Activated gamma-delta T cell treated with Interleukin-2 at 50 U/mL for 16 hours (primary cell): ENCODE results near the gene IPP.
"Not testable (repeated sequence)": the region's sequence is repeated elsewhere in the genome, so short reads cannot be mapped to it uniquely, and the experiment has no call there.

Experiments used
- DNase-seq: peaks from one replicate; pipeline ENCODE4 v3.0.0-alpha.2; 2020

The IPP gene

GRCh38 chr1:45679123-45679522, 71.3 kb downstream of the IPP start:
- no peak for DNase-seq

GRCh38 chr1:45678489-45678888, 72.0 kb downstream of the IPP start:
- DNase-seq = no peak

DNA sequence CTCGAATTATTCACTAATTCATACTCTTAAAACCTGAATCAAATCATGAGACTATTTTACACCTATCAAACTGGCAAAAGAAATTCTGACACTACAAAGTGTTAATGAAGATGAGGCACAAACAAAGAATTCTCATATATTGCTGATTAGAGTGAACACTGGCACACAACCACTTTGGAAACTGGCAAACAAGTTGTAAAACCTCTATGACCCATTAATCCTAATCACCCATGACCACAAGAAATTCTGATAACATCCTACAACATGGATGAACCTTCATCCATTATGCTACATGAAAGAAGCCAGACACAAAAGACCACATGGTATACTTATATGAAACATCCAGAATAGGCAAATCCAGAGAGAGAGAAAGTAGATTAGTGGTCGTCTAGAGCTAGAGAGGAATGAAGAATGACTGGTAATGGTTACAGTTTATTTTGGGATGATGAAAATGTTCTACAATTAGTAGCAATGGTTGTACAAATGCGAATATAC, 72.7 kb downstream of the IPP start:
- DNase-seq = no peak

DNA sequence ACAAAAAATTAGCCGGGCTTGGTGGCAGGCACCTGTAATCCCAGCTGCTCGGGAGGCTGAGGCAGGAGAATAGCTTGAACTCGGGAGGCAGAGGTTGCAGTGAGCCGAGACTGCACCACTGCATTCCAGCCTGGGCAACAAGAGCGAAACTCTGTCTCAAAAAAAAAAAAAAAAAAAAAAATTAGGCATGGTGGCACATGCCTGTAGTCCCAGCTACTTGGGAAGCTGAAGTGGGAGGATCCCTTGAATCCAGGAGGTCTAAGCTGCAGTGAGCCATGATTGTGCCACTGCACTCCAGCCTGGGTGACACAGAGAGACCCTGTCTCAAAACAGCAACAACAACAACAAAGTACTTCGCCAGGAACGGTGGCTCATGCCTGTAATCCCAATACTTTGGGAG, 73.9 kb downstream of the IPP start:
- not testable (repeated sequence) for DNase-seq

- no peak for DNase-seq
Measured at GRCh38 chr1:45674478-45674877, 76.0 kb downstream of the IPP start.

DNA sequence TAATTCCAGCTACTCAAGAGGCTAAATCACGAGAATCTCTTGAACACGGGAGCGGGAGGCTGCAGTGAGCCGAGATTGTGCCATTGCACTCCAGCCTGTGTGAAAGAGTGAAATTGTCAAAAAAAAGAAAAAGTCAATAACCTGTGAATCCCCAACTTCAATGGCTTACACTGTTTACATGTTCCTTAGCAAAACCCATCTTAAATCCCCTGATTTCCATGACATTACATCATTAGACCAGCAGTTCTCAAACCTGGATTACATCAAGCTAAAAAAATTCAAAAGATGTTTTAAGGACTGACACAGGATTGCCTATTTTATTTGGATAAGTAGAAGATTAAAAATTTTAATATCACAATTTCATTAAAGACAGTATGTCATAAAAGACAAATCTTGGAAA, 76.5 kb downstream of the IPP start:
- no peak for DNase-seq

GRCh38 chr1:45669859-45670655, 80.4 kb downstream of the IPP start:
- DNase-seq = no peak

GRCh38 chr1:45669379-45669778, 81.1 kb downstream of the IPP start:
- DNase-seq = no peak

GRCh38 chr1:45668526-45668925, 81.9 kb downstream of the IPP start:
- no peak for DNase-seq

GRCh38 chr1:45667321-45668111, 82.9 kb downstream of the IPP start:
- DNase-seq = no peak

DNA sequence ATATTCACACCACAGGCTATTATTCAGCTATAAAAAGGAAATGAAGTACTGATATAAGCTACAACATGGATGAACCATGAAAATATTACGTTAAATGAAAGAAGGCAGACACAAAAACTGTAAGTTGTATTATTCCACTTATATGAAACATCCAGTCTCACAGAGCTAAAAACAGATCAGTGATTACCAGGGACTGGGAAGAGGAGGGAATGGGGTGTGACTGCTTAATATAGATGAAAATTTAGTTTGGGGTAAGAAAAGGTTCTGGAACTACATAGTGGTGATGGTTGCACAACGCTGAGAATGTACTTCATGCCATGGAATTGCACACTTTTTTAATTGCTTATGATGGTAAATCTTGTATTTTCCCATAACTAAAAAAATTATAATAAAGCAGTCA, 83.6 kb downstream of the IPP start:
- DNase-seq = no peak

DNA sequence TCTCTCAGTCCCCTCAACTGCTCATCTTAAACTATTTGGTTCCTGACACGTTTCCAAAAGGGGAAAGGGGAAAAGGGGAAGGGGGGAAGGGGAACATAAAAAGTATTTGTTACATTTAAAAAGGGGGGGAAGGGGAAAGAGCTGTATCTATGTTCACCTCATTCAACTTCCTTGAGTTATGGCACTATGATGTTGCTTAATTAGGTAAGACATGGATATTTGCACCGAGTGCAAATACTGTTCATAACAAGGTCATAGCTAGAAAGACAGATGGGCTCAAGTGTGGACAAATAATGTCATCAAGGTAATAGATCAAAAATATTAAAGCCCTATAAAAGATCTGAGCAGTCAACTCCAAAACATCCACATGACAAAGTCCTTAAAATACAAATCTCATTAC, 90.1 kb downstream of the IPP start:
- DNase-seq = no peak

DNA sequence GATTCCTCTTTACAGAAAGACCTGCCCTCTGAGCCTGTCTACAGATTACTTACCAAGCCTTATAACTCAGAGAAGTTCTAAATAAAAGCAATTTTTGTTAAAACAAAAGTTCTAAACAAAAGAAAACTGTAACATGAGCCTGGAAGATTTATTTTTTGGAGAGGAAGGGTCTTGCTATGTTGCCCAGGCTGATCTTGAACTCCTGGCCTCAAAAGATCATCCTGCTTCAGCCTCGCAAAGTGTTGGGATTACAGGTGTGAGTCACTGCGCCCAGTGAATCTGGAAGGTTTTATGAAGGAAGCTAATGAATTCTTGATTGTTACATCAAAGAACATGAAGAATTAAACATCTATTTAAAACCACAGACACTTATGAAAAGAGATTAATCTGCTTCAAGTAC, 91.2 kb downstream of the IPP start:
- DNase-seq = no peak

GRCh38 chr1:45658171-45658570, 92.3 kb downstream of the IPP start:
- DNase-seq = no peak

- no peak for DNase-seq
Measured at GRCh38 chr1:45656573-45657226, 93.8 kb downstream of the IPP start.

DNA sequence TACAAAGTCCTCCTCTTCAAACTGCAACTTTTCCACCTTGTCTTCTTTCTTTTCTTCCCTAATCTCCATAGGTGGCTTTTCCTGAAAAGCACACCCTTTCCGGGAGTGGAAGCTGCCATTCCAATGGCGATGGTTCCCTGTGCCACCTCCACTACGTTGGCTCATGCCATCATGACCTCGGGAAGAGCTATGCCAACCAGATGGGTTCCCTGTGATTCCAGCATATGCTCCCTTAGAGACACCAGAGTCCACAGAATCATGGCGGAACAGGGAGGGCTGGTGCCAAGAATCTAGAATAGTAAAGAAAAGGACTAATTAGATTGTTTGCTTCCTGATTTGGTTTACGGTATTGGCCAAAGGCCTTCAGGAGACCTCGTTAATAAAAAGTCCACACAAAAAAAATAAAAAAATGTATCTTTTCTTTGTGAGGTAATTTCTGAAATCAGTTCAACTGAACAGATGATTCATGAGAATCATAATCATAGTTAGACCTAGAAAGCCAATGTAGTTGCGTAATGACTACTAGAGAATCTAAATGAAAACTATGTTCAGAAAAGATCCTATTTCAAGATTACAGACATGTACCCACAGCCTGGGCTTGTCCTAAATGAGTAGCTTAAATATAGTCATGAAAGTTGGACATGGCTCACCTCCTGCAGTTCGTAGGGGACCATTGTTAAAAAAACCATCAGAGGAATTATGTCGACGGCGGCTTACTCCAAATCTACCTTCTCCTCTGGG, 95.7 kb downstream of the IPP start:
- no peak for DNase-seq
